ENCODE measurements around the gene LIN54. TPM values are rescaled to one million over a fixed set of nuclear protein-coding genes. Genes with fewer than 3 reads are reported as not detected.
A peak's percentile ranks its signal among the peaks of the same experiment; 100 is the strongest.

Gene LIN54
- total RNA-seq, 1 donor from 2014 or later: 5.0 TPM

DNA sequence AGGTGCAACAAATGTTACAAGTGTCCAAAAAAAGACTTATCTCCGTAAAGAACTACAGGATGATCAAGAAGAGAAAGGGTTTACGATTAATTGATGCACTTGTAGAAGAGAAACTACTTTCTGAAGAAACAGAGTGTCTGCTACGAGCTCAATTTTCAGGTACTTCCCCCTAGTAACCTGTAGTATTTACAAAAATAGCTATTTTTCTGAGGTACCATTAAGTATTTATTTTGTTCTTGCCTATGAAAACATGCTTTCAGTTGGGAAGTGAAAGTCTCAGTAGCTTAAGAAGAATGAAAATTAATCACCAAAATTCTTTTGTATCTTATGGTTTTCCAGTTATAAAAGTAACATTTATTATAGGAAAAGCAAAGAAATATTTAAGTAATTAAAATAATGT is 104.2 kb downstream of the LIN54 start:
- no peak for DNase-seq (ENCODE audit: low read depth)
- no peaks in the 10 kb centered on the region for H3K27me3 ChIP-seq (ENCODE audit: control insufficient read depth, insufficient read depth, low read length)
- TF ChIP-seq, protein P1, sequence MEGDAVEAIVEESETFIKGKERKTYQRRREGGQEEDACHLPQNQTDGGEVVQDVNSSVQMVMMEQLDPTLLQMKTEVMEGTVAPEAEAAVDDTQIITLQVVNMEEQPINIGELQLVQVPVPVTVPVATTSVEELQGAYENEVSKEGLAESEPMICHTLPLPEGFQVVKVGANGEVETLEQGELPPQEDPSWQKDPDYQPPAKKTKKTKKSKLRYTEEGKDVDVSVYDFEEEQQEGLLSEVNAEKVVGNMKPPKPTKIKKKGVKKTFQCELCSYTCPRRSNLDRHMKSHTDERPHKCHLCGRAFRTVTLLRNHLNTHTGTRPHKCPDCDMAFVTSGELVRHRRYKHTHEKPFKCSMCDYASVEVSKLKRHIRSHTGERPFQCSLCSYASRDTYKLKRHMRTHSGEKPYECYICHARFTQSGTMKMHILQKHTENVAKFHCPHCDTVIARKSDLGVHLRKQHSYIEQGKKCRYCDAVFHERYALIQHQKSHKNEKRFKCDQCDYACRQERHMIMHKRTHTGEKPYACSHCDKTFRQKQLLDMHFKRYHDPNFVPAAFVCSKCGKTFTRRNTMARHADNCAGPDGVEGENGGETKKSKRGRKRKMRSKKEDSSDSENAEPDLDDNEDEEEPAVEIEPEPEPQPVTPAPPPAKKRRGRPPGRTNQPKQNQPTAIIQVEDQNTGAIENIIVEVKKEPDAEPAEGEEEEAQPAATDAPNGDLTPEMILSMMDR (IDR thresholded peaks at IDR 0.05; ENCODE audit: insufficient read depth, low read length, poor library complexity, severe bottlenecking): no peak
- H3K4me3 ChIP-seq (ENCODE audit: low read depth, low read length): no peak overlapping the region
- no peaks in the 10 kb centered on the region for H3K36me3 ChIP-seq (ENCODE audit: control insufficient read depth, insufficient read depth, low read length)

DNA sequence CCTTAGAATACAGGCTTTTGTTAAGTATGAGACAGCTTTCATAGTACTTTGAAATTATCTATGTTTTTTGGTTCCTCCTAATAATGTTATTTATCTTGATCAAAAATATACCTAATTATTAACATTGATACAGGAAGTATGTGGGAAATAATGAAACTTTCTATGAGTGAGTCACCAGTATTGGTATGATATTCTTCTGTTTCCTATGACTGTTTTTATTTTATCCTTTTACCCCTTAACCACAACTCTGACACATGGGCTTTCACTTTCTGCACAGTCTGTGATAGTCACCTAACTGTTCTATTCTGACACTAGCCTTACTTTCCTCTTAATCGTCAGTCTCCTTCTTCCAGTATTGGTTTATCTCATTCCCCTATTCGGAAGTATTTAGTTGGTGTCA is 105.4 kb downstream of the LIN54 start:
- Histone ChIP-seq H3K27me3 (ENCODE audit: control insufficient read depth, insufficient read depth, low read length) (no peaks in the 10 kb centered on the region), H3K4me3 (ENCODE audit: low read depth, low read length) (no peak overlapping the region), H3K36me3 (ENCODE audit: control insufficient read depth, insufficient read depth, low read length) (no peaks in the 10 kb centered on the region)
- TF ChIP-seq, protein P1 (IDR thresholded peaks at IDR 0.05; ENCODE audit: insufficient read depth, low read length, poor library complexity, severe bottlenecking): no peak
- DNase-seq (ENCODE audit: low read depth): no peak

DNA sequence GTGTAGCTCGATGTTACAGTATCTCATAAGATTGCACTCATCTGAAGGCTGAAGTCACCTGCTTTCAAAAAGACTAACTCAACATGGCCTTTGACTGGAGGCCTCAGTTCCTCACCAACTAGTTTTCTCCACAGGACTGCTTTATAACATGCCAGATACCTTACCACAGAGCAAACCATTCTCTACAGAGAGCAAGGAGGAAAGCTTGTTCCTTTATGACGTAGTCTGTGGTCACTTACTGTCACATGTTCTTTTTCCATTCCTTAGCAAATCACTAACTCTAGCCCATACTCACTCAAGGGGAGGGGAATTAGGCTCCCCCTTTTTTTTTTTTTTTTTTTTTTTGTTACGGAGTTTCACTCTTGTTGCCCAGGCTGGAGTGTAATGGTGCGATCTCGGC is 106.9 kb downstream of the LIN54 start:
- TF ChIP-seq, protein P1 (IDR thresholded peaks at IDR 0.05; ENCODE audit: insufficient read depth, low read length, poor library complexity, severe bottlenecking): no peak

DNA sequence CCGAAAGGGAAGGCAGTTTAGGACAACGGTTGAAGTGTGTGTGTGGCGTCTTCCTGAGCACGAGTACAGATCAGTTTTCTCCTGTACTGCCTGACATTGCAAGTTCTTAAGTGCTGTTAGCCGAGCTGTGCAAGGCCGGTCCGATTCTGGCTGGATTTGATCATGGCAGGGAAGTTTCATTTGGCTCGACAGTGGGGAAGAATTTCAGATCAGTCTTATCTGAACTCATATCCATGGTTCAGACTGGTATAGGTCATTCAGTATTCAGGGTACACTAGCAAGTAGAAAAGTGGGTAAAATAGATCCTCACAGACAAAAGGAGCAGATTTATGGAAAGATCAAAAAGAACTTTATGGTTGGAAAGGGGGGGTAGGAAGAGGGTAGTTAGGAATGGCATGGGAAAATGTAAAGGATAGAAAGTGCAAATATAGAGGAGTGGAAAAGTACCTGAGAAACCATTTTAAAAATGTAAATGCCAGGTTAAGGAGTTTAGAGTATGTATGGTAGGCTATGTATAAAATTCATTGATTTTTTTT is 109.4 kb downstream of the LIN54 start:
- Histone ChIP-seq H3K4me3 (ENCODE audit: low read depth, low read length) (peak overlapping the region; percentile 70), H3K27me3 (ENCODE audit: control insufficient read depth, insufficient read depth, low read length) (no peaks in the 10 kb centered on the region), H3K36me3 (ENCODE audit: control insufficient read depth, insufficient read depth, low read length) (no peaks in the 10 kb centered on the region)
- DNase-seq (ENCODE audit: low read depth): no peak
- TF ChIP-seq, protein P1 (IDR thresholded peaks at IDR 0.05; ENCODE audit: insufficient read depth, low read length, poor library complexity, severe bottlenecking): no peak

More for the DNA sequence above, 106.9 kb downstream of the LIN54 start:
- H3K36me3 ChIP-seq (ENCODE audit: control insufficient read depth, insufficient read depth, low read length): no peaks in the 10 kb centered on the region
- H3K4me3 ChIP-seq (ENCODE audit: low read depth, low read length): no peak overlapping the region
- DNase-seq (ENCODE audit: low read depth): no peak
- no peaks in the 10 kb centered on the region for H3K27me3 ChIP-seq (ENCODE audit: control insufficient read depth, insufficient read depth, low read length)

DNA sequence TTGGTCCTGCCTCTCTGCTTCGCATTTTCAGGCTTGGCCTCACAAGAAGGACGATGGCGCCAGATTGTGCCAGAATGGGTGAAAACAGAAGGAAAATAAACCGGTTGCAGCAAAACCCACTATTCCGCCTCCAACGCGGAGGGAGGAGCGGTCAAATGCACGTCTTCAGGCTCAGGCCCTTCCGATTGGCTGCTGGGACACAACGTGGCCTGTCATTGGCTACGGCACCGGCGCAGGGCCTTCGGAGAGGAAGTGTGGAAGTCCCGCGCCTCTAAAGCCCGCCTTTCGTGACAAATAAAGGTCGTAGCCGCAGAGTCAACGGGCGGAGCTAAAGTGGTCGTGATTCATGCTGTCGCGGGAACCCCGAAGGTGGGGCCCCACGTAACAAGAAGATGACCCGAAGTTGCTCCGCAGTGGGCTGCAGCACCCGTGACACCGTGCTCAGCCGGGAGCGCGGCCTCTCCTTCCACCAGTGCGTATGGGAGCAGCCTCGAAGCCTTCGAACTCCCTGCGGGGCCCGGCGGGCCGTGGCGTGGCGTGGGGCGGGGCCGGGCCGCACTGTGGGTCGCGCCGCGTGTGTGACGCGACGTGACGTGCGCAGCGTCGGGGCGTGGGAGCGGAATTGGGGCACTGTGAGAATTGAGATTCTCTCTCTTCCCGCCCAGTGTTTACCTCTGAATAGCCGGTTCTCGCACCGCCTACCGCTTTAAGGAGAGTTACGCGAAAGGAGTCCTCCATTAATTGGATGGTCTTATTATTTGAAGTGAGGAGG is 110.0 kb downstream of the LIN54 start, which contains the start of gene THAP9:
Gene THAP9 (plus strand): TSS at position 325 of the 772 bp plus-strand sequence. CDS start 68 bp downstream, at position 393.
- no peaks in the 10 kb centered on the region for H3K27me3 ChIP-seq (ENCODE audit: control insufficient read depth, insufficient read depth, low read length)
- no peaks in the 10 kb centered on the region for H3K36me3 ChIP-seq (ENCODE audit: control insufficient read depth, insufficient read depth, low read length)
- TF ChIP-seq, protein P1 (IDR thresholded peaks at IDR 0.05; ENCODE audit: insufficient read depth, low read length, poor library complexity, severe bottlenecking): no peak
- peak within 1 kb of the TSS; percentile 70 for H3K4me3 ChIP-seq (ENCODE audit: low read depth, low read length)
- peak; percentile 98 for DNase-seq (ENCODE audit: low read depth)
